NCI-H146 treated with DMSO at 0.1 percent for 48 hours (cell line): ENCODE data around the gene UBA1.

Experiments used
- DNase-seq: peaks from one replicate; lab custom pipeline; 2025; ENCODE audit not compliant: unreplicated experiment; lab: John Stamatoyannopoulos, UW

The UBA1 gene

DNA sequence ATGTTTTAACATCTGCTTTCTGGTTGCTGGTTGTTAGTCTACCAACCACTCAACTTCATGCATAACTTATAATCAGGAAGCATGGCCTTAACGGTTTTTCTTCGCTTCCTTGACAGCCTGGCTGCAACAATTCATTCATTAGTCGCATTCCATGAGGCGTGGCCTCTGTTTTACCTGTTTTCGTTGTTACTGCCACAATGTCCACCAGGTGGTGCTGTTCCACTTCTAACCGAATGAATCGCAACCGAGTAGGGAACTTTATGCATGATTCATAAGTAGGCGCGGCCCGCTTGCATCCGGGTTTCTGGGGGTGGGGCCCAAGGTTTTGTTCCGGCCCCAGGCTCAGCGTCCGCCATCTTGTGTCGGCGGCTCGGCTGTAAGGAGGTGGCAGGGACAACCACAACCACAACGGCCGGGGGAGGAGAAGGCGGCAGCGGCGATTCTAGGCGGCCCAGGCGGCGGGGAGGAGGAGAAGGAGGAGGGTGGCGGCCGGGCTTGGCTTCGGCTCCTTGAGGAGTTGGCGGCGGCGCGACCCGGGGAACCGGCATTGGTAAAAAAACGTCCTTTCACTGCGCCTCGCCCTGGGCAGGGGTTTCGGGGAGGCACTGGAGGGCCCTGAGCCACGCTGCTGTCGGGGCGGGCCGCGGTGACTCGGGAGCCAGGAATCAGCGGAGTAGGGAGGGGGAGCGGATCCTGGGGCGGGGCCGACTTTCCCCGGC is at the start of gene UBA1:
Gene UBA1 (plus strand): TSS at position 355 of the 719 bp plus-strand sequence. CDS start 4,974 bp downstream, outside the sequence.
- DNase-seq: peak; percentile 90

DNA sequence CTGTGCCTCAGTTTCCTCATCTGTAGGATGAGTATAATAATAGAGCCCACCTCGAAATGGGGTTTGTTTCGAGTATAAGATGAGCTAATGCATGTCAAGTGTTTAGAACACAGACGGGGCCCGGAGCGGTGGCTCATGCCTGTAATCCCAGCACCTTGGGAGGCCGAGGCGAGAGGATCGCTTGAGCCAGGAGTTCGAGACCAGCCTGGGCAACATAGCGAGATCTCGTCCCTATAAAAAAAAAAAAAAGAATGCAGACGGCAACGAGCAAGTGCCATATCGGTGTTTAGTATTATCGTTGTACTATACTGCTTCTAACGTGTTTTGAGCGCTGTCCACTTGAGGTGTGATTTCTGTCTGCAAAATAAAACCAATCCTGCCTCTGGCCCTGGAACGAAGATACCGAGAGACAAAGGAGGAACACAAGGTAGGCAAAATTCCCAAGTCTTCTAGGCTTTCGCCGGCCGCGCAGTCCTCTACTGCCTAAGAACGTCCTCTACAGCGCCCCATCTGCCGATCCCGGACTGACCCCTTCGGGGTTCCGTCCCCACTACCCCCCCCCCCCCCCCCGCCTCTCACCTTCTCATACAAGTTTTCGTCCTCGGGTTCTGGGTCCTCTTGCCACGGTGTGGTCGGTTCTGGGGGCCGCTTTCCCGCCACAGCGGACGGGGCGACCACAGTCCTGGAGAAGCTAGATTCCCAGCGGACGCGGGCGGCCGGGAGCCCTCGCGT is 49.6 kb upstream of the UBA1 start:
- no peak for DNase-seq

DNA sequence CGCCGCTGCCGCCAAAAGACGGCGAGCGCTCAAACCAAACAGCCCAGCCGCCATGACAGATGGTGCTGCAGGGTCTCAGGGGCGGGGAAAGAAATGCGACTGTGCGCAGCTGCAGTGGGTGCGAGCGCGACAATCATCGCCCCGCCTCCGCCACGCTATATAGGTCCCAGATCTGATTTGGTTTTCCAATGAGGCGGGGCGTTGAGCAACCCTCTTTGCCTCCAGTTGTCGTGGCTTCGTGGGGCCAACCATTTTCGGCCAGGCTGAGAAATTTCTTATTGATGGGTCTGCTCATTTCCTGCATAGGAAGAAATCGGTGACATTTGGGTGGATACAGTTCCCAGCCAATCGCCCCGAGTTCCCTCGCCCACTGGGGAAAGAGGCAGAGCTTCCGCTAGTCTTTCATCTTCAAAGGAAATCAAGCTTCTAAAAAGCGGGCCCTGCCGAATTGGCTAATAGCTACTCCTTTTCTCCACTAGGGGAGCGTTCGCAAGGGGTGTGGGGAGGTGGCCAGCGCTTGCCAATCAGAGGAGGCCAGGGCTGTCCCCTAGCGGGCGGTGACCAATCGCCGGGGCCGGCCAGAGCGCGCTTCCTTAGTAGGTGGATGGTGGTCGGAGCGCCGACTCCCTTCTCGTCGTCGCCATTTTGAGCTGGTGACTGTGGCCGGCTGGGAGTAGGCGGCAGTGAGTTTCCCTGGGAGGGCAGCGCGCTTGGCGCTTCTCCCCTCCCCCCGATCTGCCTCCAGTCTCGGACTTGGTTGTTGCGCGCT is 48.8 kb upstream of the UBA1 start, which contains the start of the genes NDUFB11 and RBM10:
Gene NDUFB11 (minus strand): TSS at position 77 of the 769 bp plus-strand sequence. CDS start 23 bp downstream, at position 54.
Gene RBM10 (plus strand): TSS at position 596 of the 769 bp plus-strand sequence. CDS start 2,261 bp downstream, outside the sequence.
- peak; percentile 86 for DNase-seq

DNA sequence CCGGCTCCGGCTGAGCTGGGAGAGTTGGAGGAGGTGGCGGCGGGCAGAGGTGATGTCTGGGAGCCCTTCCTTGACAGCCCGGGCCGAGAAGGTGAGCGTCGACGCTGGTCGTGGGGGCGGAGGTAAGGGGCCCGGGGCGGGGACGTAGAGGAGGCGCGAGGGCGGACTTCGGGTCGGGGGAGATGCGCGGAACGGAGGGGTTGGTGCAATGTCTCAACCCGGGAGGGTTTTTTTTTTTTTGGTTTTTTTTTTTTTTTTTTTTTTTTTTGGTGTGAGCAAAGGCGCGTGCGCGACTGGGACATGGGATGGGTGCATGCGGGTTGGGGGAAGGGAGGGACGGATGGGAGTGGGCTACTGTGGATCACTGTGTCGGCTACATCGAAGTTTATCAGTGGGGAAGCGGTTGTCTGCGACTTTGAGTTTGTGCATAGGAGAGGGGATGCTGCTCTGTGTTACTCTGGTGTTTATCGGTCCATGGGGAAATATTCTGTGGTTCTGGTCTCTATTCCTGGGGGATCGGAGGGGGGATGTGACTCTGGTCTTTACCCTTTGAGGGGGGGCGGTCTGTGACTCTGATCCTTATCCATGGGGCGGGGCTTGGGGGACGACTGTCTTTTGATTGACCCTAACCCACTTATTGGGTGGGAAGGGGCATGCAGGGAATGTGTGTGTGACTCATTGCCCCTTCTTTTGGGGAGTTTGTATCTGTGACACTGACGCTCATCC is 48.1 kb upstream of the UBA1 start:
- peak; percentile 59 for DNase-seq

DNA sequence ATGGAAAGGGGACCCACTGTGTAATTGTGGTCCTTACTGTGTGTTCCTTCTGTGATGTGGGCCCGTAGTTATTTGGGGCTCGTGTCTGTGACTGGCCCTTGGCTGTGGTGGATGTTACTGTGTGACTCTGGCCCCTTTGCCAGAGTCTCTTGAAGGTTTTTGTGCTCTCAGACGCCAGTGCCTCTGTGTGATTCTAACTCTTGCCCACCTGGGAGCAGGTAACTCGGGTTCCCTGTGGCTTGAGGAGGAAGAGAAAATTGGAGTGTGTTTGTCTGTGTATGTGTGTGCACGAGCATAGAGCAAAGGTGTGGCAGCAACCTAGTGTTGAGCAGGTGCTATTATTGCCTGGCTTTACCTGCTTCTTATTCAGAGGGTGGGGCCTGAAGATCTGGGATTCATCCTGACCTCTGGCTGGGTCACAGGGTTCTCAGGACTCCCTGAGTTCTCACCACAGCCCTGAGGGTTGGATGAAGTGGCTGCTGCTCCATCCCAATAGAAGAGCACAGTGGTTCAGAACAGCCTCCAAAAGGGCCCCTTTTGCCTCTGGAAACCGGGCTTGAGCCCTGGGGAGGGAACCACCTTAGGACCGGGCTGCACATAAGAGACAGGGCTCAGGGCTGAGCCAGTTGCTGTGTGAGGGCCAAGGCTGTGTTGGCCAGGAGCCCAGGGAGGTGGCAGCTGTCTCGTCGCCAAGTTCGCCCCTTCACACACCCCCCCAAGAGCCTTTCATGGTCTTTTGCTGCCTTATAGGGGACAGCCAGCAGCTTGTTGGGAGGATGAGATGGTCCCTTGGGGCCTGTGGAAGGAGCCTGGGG is 47.3 kb upstream of the UBA1 start:
- DNase-seq: peak; percentile 4

DNA sequence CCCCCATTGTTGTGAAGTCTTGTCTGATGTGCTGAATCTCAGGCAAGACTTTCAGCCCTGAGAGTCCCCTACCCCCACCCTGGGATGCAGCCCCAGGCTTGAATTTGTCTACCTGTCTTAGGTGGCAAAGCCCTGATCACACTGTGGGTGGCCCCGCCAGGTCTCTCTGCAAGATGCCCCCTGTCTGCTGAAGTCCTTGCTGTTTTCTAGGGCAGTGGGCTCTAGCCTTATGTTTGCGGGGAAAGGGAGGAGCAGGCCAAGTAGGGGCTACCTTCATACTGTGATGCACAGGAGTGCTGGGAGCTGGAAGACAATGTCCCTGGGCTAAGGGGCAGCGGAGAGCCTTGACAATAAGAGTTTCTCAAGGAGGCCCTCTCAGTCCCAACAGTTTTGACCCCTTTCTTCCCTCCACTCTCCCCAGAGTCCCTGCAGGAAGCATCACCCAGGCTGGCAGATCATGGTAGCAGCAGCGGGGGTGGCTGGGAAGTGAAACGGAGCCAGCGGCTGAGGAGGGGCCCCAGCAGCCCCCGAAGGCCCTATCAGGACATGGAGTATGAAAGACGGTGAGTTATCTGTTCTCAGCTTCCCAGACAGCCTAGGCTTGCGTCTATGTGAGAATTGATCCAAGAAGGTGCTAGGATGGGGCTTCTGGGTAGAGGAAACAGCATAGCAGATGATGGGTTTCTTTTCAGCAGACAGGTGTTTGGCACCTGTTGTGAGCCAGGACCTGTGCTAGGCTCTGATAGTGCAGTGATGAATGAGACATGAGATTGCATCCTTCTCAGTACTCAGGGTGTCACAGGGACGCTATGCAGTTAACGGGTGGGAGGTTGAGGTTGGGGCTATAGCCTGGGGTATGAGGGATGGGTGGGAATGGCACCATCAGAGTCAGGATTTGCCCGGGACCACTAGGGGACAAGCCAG is 46.4 kb upstream of the UBA1 start:
- no peak for DNase-seq

DNA sequence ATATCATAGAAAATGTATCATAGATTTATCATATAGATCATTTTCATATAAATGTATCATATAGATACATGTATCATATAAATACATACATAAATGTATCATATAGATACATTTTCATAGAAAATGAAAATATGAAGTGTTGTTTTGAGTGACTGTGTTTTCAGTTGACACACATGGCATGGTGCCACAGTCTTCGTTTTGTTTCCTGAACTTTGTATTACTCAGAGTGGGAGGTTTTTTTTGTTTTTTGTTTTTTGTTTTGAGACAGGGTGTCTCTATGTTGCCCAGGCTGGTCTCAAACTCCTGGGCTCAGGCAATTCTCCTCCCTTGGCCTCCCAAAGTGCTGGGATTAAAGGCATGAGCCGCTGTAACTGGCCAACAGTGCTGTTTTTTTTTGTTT is 44.7 kb upstream of the UBA1 start:
- no peak for DNase-seq

DNA sequence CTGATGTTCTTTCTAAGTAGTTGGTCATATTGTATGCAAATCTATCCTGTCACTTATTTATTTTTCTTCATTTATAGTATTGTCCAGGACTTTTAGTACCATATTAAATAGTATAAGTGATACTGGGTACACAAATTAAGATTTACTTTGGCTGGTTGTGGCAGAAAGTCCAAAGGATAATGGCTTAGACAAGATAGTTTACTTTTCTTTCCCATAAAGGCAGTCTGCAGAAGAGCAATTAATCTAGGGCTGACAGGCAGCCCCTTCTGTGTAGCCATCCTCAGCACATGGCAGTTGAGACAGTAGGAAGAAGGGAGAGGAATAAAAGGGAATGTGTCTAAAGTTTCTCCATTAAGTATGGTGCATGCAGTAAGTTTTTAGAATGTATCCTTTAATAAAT is 42.2 kb upstream of the UBA1 start:
- DNase-seq: no peak

DNA sequence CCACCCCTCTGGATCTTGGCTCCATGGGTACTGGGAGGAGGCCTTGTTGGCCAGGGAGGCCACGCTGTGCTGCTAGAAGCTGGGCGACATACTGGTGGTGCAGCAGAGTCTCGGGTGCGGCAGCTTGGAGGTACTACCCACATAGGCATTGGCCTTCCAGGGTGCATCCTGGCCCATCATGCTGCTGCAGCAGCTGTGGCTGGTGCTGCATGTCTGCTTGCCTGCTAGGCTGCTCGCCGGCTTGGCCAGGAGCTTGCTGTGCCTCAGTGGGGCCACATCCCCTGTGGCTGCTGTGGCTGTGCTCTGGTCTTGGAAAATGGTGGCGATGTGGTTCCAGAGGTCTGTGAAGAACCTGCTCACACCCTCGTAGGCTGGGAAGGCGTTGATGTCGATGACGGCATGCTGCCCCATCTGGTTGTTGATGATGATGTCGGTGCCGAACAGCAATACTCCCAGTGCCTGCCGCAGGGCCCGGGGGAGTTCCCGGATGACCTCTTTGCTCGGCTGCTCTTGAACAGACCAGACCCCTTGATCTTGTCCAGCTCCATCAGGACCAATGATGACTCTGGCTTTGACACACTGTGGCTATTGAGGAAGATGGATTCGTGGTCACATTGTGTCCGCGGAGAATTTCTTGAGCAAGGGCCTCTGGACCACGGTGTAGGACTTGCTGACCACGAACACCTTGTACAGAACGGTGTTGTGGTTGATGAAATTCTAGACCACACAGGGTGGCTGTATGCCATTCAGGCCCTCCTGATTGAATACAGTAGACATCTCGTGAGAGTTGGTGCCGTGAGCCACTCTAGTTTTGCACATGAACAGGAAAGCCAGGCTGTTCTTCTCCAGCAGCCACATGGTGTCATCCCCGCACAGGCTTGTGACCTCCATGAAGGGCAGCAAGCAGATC is 36.8 kb upstream of the UBA1 start:
- no peak for DNase-seq

DNA sequence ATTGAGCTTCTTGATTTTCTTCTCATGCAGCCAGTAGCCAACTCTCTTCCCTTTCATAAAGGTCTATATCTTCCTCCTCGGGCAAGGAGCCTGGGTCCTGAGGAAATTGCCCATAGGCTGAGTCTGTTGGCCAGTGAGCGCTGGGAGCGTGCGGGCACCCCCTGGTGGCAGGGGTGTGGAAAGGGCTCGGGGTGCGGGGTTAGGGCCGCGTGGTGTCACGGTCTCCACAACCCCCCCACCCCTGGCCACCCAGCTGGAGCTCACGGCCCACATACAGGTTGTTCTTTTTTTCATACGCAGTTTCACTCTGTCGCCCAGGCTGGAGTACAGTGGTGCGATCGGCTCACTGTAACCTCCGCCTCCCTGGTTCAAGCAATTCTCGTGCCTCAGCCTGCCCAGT is 35.5 kb upstream of the UBA1 start:
- no peak for DNase-seq

DNA sequence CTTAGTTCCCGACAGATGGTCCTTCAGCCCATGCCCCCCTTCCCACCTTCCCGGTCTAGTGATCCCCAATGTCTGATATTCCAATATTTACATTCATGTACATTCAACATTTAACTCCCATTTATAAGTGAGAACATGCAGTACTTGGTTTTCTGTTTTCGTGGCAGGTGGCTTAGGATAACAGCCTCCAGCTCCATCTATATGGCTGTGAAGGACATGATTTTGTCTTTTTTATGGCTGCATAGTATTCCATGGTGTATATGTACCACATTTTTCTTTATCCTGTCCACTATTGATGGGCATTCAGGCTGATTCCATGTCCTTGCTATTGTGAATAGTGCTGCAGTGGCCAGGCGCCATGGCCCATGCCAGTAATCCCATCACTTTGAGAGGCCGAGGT is 34.8 kb upstream of the UBA1 start:
- DNase-seq: no peak

DNA sequence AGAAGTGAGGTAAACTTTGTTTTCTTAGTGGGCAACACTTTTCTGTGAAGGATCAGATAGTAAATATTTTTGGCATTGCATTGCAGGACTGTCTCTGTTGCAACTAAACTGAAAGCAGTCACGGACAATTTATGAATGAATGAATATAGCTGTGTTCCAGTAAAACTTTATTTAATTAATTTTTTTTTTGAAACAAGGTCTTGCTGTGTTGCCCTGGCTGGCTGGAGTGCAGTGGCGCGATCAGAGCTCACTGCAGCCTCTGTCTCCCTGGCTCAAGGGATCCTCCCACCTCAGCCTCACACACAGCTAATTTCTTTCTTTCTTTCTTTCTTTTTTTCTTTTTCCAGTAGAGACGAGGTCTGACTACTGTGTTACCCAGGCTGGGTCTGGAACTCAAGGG is 32.8 kb upstream of the UBA1 start:
- DNase-seq: no peak

DNA sequence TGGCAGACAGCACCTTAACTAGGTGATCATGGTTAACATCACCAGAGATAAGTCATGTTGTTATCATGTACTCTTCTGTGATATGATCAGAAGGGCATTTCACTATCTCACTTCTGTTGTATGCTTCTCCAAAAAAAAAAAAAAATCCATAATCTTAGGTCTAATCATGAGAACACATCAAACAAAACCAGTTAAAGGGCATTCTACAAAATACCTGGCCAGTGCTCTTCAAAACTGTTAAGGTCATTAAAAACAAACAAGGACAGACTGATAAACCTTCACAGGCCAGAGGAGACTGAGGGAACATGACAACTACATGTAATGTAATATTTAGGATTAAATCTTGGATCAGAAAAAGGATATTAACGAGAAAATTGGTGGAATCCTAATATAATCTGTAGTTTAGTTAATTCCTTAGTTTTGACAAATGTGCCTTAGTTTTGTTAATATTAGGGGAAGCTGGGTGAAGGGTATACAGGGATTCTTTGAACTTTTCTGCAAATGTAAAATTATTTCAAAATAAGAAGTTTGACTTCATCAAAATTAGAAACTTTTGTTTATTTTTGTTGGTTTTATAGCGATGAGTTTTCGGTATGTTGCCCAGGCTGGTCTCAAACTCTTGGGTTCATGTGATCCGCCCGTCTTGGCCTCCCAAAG is 30.6 kb upstream of the UBA1 start:
- no peak for DNase-seq

DNA sequence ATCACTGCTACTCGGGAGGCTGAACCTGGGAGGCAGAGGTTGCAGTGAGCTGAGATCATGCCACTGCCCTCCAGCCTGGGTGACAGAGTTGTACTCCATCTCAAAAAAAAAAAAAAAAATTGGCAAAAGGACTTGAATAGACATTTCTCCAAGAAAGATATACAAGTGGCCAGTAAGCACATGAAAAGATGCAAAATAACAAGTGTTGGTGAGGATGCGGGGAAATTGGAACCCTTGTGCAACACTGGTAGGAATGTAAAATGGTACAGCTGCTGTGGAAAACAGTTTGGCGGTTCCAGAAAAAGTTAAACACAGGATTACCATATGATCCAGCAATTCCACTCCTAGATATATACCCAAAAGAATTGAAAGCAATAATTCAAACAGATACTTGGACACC is 29.2 kb upstream of the UBA1 start:
- DNase-seq: no peak

DNA sequence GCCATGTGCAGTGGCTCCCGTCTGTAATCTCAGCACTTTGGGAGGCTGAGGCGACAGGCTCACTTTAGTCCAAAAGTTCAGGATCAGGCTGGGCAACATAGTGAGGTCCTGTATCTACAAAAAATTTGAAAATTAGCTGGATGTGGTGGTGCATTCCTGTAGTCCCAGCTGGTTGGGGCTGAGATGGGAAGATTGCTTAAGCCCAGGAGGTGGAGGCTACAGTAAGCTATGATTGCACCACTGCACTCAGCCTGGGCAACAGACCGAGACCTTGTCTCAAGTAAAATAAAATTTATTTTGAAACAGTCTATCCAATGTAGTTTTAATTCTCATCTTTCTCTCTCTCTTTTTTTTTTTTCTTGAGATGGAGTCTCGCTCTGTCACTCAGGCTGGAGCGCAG is 27.5 kb upstream of the UBA1 start:
- DNase-seq: no peak

DNA sequence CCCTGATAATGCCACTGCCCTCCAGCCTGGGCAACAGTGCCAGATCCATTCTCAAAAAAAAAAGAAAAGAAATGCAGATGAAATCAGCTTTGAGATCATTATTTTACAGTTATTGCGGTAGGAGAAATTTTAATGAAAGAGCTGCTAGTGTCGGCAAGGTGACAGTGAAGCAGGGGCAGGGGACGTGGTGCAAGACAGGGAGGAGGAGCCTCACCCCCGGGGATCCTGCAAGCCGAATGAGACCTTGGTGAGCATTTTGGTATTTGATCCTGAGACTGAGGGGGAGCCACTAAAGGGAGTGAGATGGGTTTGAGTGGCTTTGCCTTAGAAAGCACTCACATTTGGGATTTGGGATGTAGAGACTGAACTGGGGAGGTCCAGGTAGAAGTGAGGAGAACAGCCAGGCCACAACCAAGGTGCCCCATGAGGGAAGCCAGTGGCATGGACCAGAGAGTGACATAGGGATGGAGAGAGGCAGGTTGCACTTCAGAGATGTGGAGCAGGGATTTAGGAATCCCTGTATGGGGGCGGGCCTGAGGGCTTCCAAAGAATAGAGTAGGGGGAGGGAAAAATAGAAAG is 25.0 kb upstream of the UBA1 start:
- DNase-seq: no peak

DNA sequence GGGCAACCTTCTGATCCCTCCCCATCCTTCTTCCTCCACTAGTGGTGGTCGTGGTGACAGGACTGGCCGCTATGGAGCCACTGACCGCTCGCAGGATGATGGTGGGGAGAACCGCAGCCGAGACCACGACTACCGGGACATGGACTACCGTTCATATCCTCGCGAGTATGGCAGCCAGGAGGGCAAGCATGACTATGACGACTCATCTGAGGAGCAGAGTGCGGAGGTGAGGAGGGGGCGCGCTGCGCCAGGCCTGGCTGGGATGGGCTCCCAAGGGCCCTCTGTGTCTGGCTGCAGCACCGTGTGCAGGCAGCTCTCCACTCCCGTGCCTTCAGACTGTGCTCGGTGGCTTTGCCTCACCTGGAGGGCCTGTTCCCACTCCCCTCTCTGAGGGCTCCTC is 24.4 kb upstream of the UBA1 start:
- no peak for DNase-seq
